GM19463 (cell line): ENCODE measurements around the gene MTFP1.
A peak's percentile ranks its signal among the peaks of the same experiment; 100 is the strongest.

Experiments
- ATAC-seq: cut with Tn5 transposase; IDR thresholded peaks from one replicate; pipeline ENCODE4 v1.9.1; 2021; ENCODE audit warnings: mild to moderate bottlenecking, moderate library complexity; ENCODE audit not compliant: unreplicated experiment

The MTFP1 gene, protein sequence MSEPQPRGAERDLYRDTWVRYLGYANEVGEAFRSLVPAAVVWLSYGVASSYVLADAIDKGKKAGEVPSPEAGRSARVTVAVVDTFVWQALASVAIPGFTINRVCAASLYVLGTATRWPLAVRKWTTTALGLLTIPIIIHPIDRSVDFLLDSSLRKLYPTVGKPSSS

DNA sequence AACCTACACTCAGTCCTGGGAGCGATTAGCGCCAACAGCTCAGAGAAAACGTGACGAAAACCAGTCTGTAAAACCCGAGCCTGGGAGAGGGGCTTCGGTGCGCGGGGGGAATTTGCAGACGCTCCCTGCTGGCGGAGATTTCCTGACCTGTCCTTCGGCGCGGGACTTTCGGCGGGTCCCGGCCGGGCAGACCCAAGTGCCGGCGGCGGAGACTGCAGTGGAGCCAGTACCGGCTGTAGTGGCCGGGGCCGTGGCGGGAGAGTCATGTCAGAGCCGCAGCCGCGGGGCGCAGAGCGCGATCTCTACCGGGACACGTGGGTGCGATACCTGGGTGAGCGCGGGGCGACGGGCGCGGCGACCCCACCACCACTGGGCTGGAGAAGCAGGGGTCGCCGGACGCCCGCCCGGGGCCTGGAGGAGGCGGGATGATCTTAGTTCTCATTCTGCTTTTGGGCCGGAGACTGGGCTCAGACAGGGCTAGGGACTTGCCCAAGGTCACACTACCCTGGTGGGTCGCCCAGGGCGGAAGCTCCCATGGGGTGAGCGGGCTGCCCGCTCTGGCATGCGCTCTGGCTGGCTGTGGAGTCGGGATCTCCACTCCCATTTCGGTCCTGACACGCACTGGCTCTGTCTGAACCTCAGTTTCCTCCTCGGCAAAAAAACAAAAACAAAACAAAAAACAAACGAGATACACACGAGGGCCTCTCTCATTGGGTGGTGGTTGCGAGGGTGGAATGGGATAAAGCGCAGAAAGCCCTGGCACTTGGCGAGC, at the start of gene MTFP1:
Gene MTFP1, plus strand, starts transcription at position 153 of the 772 bp plus-strand sequence. Its CDS starts 112 bp downstream, at position 265.
- no peak for ATAC-seq

DNA sequence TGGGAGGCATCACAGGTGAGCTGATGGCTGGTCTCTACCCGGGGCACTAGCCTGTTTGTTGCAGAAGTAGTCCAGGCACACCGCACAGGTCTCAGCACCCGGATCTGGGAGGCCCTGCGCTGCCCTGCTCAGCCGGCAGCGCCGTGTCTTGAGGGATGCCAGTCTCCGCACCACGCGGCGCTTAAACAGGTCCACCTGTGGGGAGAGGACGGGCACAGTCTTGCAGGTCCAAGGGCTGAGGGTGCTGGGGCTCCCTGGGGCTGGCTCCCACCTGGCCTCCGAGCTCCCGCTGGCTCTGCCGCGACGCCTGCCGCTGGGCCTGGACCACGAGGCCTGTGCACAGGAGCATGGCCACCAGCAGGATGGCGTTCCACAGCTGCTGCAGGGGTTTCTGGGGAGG, 45.6 kb upstream of the MTFP1 start:
- ATAC-seq: no peak

DNA sequence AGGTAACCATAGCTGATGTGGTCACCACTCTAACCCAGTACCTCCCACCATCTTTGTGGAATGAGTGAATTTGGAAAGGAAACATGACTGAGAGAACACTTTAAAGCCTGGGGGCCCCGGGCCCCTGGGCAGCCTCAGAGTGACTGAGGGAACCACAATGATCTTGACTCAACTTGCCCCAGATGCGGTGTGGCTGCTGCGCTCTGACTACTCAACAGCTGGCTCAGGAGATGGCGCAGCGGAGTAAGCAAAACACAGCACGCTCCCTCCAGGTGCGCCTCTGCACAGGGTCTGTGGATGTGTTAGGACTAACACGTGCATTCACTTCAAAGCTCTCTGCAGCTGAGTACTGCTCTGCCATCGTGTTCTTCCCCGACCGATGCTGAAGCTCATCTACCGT, 44.3 kb upstream of the MTFP1 start:
- no peak for ATAC-seq

DNA sequence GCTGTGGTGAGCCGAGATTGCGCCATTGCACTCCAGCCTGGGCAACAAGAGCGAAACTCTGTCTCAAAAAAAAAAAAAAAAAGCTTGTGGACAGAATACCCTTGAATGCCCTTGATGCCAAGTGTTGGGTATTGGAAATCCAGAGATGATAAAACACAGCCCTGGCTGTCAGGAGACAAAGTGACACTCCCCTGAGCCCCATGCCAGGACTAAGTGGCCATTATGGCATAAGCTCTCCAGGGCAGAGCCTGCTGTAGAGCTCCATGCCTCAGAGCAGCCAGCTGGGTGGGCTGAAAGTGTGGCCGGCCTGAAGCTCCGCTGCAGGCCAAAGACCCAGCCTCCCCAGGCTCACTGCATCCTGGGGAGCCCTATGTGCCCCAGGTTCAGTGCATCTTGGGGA, 43.2 kb upstream of the MTFP1 start:
- ATAC-seq: no peak

DNA sequence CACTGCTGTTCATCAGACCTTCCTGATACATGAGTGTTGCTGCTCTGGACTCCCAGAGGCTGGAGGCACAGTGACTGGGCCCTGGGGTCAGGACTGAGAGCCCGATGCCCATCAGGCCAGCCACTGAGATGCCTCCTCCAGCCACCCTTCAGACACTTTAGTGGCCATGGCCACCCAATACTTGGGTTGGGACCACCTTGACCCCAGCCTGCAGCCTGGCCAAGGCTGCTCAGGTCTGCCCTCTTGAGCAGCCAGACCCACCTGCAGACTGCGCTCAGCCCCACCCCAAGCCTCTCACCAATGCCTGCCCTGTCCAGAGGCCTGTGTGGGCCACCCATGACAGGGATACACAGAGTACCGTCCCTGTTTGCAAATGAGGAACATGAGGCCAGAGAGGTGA, 42.5 kb upstream of the MTFP1 start:
- ATAC-seq: no peak

DNA sequence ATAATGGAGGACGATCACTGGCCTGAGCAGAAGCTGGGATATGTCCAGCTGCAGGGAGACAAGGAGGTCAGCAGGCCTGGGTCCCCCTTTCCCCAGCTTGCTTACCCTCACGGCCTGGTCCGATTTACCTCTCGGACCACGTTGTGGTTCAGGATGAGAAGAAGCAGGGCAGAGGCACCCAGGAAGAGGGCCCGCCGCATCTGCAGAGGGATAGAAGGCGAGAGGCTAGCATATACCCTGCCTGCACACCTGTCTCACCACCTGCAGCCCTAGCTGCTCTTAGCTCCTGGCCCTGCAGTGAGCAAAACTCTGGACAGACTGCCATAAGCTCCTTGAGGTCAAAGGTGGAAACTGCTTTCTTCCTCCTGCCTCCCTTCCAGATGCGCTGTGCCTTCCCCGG, 39.6 kb upstream of the MTFP1 start:
- no peak for ATAC-seq

DNA sequence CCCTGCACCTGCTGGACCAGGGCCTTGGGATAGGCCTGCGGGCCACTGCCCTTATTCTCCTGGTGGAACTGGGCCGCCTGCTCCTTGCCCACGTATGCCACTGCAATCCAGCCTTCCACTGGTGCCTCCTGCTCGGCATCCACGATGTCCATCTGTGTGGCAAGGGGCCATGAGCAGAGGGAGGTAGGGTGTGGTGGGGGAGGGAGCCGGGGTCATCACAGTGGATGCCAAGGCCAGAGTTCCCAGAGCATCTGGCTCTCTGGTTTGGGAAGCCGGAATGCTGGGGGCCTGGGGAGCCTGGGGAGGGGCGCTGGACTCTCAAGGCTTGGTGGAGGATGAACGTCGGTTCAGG, 39.0 kb upstream of the MTFP1 start:
- ATAC-seq: no peak

DNA sequence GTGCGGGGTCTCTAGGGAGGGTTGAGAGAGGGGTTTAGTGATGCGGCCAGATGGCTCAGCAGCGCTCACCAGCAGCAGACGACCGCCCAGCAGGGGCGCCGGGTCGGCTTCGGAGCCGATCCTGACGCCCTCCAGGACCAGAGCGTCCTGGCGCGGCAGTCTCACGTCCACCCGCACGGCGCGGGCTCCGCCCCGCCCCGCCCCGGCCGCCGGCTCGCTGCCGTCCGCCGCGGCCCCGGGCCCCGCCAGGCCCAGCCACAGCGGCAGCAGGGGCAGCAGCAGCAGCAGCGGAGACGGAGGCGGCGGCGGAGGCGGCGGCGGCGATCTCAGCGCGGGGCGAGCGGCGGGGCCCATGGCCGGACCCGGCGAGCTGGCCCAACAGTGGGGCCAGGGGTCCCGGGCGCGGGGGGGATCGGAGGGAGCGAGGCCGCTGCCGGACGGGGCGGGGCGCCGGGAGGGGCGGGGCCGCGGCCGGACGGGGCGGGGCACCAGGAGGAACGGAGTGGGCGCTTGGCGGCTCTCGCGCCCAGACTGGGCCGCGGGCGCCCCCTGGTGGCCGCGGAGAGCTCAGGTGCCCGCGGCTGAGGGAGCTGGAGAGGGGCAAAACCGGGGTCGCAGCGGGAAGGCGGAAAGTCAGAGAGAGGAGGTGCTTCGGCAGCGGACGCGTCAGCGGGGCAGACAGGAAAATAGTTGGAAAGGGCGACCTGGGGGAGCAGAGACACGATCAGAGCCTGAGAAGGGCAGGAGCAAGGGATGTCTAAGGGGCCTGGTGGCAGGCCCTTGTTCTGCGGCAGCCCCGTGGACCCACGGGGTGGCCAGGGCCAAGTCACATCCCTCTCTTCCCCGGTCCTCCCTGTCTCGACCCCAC, 38.4 kb upstream of the MTFP1 start, which contains the start of gene RNF215:
Gene RNF215, minus strand, starts transcription at position 452 of the 868 bp plus-strand sequence. Its CDS starts 98 bp downstream, at position 354.
- ATAC-seq: peak; percentile 65

DNA sequence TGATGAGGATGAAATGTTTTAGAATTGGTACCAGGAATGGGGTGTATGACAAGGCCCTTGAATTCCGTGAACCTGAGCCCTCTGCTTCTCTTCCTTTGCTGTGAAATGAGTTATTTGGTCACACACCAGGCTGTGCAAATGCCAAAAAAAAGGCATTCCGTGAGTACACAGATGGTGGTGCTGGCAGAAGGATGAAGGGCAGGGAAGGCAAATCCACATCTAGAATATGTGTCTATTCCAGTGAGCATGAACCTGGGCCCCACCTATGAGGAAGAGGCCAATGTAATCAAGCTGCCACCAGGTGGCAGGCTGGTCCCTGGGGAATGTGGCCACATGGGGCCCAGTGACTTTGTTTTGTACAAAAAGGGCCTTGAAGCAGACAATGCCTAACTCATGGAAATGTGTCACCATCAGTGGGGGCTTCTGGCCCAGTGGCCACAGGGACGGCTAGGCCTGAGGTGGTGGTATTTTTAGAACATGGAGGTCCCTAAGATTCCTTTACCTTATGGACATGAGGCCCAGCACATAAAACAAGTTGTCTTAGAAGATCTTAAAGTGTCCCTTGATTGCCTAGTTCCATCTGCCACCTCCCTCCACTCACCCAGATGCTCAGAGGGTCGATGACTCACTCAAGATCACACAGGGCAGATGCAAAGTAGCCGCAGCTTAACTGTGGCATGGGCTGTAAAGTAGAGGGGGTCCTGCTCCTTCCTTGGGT, 34.4 kb upstream of the MTFP1 start:
- no peak for ATAC-seq

DNA sequence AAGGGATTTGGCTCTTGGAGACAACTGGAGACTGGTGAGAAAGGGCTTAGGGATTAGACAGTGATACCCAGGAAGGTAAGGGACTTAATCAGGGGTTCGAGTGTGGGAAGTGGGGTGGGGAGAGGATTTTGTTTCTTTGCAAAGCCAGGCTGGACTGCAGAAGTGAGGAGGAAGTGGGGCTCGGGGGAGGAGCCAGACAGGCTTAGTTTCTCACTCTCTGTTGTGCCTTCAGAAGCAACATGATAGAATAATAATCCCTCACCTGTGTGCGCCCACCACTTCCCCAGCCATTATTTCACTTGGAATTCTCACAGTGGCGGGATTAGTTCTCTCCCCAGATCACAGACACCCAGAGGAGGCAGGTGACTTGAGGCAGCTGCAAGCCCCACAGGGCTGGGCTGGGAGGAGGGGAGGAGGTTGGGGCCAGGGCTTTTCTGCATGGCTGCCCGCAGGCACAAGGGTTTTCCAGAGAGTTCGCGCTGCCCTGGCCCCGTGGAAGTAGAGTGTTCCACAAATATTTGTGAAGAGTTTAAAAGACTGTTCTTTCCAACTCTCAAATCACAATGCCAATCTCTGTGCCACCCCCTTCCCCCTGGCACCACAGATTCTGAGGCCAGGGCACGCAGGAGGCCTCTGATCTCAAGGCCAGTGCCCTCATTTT, 32.8 kb upstream of the MTFP1 start:
- no peak for ATAC-seq

DNA sequence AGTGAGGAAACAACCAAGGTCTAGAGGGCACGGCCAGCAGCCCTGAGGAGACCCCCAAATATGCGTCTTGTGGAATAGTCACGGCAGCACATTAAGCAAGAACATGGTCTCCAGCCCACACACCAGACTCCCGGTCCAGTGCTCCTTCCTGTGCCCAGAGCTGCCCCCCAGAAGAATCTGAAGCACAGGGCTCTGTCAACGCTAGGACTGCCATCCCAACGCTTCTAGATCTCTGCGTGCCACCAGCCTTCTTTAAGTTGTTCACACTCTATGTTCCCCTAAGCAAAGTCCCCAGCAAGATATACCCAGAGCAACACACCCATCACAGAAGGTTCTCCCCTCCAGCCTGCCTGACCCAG, 32.3 kb upstream of the MTFP1 start:
- no peak for ATAC-seq

DNA sequence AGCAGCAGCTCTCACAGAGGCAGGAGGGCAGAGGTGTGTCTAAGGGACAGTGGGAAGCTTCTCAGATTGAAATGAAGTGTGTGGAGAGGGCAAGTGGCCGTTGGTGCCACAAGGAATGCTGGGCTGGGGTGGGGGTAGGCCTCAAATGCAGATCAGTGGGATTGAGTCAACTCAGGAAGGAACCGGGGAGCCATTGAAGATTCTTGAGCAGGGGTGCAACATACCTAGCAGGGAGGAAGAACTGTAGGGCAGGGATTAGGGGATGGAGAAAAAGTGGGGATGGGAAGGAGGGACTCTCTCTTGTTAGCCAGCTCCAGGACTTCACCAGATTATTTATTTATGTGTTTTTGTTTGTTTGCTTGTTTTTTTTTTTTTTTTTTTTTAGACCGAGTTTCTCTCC, 31.7 kb upstream of the MTFP1 start:
- no peak for ATAC-seq

DNA sequence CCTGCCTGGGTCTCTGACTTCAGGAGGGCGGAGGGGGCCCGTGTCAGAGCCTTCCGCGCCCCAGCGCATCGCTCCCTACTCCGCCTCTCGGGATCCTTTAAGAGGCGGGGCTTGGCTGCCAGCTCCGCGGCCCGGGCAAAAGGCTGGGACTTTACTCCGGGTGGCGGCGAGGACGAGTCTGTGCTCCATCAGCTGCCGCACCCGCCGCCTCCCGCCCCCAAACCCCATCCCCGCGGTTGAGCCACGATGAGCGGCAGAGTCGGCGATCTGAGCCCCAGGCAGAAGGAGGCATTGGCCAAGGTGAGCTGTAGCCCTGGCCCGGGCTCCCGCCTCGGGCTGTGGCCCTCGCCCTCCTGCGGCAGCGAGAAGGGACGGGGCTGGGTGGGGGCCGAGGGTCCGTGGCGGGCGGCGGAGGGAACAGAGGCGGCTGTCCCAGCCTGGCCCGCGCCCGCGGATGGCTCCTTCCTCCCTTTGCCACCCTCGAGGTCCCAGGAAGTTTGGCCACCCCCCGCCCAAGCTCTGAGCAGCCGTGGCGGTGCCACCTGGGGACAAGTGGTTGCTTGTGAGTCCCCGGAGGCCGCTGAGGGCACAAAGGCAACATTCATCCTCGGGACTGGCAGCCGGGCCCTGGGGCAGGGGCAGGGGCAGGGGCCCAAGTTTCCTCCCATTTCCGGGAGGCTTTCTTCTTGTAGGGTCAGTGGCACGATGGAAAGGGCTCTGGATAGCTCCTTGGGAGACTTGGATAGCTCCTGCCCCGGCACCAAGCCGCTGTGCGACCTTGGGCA, 28.5 kb upstream of the MTFP1 start, which contains the start of gene SEC14L2:
Gene SEC14L2, plus strand, starts transcription at position 148 of the 785 bp plus-strand sequence. Its CDS starts 99 bp downstream, at position 247.
- ATAC-seq: no peak

DNA sequence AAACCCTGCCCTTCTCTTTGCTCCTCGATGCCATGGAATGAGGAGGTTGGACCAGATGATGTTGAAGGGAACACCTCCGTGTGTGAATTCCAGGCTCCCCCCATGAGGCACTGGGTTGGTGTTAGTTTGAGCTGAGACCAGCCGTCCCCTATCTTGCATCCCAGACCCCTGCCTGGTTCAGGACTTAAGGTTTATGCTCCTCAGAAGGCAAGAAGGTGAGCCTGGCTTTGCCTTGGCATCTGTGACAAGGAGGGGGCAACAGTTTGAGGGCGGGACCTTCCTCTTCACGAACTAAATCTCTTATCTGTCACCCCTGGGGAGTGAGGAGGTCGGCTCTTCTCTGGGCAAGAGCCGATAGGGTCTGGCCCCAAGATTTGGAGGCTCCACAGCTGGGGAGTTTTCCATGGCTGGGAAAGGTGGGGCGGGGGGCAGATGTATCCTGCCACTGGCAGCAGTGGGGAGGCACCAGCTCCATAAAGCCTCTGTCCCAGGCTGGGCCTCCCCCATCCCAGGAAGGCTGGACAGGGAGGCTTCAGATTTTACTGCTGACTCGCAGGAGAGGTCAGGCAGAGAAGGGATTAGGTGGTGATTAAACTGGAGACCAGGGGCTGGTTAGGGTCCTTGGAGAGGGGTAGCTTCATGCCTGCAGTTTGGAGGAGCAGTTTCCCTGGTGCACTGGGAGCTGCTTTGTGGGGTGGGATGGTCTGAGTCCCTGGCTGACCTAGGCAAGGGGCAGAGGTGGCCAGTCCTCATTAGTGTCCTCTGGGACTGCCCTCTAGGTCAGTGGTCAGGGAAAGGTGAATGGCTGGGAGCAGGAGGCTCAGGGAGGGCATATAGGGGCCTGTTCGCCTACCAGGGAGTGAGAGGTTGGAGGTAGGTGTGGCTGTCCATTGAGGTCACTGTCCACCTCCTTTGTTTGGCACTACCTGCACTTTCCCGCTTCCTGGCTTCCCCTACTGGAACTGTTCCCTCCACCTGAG, 27.6 kb upstream of the MTFP1 start:
- no peak for ATAC-seq

DNA sequence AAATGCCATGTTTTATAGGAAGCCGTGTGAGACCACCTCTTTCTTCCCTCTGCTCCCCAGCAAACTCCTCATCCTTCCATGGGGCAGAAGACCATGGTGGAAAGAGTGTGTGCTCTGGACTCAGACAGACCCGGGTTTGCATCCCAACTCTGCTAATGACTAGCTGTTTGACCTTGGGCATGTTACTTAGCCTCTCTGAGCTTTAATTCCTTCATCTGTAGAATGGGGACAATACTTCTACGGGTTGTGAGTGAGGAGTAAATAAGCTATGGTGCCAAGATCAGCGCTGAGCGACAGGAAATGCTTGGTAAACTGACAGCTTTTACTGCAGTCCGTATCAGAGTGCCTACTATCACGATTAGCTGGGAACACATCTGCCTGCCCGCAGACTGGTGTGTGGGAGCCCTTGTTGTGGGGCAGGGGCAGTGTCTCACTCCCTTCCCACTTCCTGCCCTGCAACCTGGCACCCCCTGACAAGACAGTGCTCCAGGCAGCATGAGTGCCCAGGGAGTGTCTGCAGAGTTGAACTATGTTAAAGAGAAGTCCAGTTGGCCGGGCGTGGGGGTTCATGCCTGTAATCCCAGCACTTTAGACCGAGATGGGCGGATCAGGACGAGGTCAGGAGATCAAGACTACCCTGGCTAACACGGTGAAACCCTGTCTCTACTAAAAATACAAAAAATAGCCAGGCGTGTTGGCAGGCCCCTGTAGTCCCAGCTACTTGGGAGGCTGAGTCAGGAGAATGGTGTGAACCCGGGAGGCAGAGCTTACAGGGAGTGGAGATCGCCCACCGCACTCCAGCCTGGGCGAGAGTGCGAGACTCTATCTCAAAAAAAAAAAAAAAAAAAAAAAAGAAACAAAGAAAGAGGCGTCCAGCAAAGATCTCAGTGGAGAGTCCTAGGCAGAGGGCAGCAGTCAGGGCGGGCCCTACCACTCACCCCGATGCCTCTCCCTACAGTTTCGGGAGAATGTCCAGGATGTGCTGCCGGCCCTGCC, 26.6 kb upstream of the MTFP1 start:
- ATAC-seq: no peak

DNA sequence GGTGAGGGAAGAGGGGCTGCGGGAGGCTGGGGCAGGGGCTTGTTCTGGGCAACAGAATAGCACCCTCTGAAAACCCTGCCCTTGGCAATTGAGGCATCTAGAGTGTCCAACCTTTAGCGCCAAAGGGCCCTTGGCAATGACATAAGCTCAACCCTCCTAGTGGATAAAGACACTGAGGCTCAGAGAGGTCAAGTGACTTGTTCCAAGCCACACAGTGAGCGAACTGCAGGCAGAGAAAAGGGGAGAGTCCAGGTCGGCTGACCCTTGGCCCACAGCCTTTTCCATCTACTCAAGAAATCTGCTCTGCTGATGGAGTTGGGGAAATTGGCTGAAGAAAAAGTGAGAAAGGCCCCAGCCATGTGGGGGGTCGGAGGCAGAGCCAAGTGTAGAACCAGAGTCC, 25.9 kb upstream of the MTFP1 start:
- ATAC-seq: no peak

DNA sequence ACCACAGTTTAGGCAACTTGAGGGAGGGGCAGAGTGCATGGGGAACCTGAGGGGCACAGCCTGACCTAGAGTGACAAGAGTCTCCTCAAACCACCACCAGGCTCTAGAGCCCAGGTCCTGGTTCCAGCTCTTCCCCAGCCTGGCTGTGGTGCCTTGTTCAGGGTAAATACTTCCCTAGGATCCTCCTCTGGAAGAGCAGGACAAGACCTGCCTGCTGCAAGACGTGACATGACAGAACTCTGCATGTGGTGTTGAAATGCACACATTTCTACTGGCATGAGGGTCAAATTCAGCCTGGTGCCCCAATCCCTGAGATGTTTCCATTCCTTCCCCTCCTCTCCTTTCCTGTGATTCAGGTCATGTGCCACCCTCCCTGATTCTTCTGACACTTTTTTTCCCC, 25.4 kb upstream of the MTFP1 start:
- ATAC-seq: no peak
